Medulla oblongata (tissue), 1 donor: ENCODE results near the gene UCK2.
A peak's percentile ranks its signal among the peaks of the same experiment; 100 is the strongest.

Experiments
- DNase-seq: peaks from one replicate; pipeline ENCODE4 v3.0.0-alpha.2; 2015; ENCODE audit errors: extremely low spot score

The UCK2 gene

DNA sequence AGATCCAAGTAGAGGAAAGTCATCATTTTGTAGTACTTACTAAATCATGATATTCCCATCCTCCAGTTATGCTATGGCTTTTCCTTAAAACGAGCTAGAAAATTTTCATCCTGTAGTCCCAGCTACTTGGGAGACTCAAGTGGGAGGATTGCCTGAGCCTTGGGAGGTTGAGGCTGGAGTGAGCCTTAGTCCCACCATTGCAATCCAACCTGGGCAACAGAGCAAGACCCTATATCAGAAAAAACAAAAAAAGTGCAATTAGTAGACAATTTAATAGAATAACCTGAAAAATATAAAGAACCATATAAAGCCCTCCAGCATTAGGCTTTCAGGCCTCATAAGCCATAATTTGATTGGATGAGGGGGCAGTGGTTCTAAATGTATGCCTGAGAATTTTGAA lies 6.8 kb downstream of the UCK2 start:
- DNase-seq, result no peak

GRCh38 chr1:165834881-165835280 lies 7.5 kb downstream of the UCK2 start:
- DNase-seq, result no peak

DNA sequence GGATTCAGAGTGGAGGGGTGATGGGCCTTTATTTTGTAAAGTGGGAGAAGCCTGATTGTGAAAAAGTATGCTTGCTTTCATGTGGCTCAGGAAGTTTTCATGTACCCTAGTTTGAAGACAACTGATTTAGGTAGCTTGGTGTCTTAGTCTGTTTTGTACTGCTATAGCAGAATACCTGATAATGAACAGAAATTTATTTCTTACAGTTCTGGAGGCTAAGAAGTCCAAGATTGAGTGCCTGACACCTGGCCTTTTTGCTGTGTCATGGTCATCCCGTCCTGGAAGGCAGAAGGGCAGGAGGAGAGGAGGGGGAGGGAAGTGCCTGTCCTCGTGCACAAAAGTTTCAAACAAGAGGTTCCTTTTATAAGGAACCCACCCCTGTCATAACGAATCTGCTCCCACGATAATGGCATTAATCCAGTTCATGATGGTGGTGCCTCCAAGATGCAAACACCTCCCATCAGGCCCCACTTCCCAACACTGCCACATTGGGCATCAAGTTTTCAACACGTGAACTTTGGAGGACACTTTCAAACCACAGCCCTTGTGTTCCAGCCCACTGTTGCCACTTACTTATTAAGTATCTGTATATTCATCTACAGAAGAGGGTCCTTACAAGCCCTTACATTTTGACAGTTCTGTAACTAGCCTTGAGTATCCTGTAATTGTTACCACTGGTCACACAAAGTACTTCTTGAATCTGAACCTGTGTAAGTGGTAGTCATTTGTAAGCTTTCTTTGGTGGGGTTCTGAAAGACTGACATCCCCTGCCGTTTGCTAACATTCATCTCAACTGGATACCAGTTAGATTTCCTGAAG lies 9.5 kb downstream of the UCK2 start:
- DNase-seq, result no peak

GRCh38 chr1:165837838-165838364 lies 10.5 kb downstream of the UCK2 start:
- no peak for DNase-seq

- no peak for DNase-seq
Measured at GRCh38 chr1:165840423-165840822, 13.0 kb downstream of the UCK2 start.

DNA sequence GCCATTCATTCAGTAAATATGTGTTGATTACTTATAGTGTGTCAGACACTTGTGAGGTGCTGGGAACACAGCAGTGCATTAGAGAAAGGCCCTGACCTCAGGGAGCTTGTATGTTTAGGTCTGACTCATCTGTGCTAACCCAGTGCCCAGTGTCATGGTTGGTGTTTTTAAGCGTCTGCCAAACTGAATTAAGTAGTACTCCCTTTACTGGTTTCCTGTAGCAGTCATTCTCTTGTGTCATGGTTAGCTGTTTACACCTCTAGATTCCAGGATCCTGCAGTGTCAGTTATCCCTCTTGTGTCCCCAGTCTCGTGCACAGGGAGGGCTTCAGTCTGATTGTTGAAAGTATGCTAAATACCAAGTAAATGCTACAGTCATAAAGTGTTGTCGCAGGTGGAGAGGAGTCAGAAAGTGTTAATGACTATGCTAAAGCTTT lies 14.2 kb downstream of the UCK2 start:
- no peak for DNase-seq

DNA sequence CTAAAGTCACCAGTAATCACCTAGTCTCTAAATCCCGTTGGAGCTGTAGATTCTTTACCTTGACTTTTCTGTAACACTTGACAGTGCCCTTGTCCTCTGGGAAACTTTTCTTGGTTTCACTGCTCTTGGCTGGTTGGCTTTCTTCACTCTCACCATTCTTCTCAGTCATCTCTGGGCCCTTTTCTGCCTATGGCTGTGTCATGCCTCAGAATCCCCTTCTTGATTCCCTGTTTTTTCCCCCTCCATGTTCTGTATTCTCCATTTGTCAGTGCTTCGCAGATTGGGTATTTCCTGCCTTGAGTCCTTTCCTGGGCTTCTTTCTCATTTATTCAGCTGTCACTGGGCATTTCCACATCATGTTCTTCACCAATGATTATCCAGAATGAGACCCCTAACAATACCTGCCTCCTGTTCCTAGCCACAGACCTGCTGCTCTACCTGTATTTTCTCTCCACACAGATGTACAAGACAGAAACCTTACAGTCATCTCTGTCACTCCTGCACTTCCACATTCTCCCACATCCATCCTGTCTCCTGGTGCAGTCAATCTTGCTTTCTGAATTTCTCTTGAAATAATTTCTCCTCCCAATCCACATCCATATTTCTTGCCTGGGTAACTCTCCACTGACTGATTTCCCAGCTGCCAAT lies 14.7 kb downstream of the UCK2 start:
- DNase-seq, result no peak

DNA sequence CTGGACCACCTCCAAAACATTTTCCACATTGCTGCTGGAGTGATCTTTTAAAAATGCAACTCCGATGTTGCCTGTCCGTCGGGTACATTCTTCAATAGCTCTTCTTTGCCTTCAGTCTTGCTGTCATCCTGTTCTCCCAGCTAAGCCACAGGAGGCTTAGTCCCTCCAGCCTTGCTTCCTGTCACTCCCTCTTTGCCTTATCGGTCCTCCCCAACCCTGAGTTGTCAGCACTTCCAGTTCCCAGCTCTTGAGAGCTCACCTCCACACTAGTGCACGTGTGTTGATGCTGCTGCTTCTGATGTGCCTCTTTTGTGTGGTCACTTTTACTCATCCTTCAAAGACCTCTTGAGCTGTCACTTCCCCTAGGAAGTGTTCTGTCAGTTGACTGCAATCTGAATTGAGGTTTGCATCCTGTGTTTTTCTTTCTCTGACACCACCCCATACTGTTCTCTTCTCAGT lies 15.3 kb downstream of the UCK2 start:
- no peak for DNase-seq

DNA sequence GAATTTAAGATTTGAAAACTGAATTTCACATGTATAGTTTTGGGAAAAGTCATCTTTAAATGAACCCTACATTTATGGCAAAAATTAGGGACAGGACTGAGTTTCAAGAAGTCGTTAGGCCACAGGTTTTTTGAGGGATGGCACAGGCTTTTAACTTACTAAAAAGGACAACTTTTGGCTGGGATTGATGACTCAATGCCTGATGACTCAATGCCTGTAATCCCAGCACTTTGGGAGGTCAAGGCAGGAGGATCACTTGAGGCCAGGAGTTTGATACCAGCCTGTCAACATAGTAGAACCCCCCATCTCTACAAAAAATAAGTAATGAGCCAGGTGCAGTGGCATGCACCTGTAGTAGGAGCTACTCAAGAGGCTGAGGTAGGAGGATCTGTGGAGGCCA lies 15.9 kb downstream of the UCK2 start:
- no peak for DNase-seq

DNA sequence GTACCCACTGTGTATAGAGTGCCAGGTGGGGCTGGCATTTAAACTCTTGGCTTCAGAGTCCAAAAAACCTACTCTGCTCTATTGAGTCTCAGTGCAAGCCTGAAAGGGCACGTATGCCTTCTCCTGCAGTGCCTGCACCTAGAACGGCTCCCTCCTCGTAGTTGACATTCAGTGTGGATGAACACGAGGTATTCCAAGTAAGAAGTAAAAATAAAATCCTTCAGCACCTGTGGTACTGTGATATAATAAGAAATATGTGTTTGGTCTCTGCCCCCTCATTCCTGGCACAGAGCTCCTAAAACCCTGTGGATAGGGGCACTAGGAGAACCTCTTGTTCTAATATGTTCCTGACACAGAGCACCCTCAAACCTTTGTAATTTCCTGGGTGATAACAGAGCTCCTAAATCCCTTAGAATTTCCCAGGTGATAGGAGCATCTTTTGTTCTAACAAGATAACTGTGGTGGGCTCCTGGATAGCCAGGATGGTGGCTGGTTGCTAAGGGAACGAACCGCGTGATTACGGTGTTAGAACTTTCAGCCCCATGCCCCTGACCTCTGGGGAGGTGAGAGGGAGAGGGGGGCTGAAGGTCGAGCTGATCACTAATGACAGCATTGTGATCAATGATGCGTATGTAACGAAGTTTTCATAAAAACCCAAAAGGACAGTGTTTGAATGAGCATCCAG lies 16.8 kb downstream of the UCK2 start:
- DNase-seq, result no peak

DNA sequence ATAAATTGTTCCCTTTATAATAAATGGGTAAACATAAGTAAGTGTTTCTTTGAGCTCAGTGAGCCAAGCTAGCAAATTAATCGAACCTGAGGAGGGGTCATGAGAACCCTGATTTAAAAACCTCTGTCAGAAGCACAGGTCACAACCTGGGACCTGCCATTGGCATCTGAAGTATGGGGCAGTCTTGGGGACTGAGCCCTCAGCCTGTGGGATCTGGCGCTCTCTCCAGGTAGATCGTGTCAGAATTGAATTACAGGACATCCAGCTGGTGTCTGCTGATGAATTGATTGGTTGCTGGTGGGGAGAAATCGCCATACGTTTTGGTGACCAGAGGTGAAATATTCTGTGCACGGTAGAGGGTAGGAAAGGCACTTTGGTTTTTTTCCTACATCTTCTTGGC lies 17.5 kb downstream of the UCK2 start:
- no peak for DNase-seq

- DNase-seq, result no peak
Measured at GRCh38 chr1:165845569-165845968, 18.2 kb downstream of the UCK2 start.

DNA sequence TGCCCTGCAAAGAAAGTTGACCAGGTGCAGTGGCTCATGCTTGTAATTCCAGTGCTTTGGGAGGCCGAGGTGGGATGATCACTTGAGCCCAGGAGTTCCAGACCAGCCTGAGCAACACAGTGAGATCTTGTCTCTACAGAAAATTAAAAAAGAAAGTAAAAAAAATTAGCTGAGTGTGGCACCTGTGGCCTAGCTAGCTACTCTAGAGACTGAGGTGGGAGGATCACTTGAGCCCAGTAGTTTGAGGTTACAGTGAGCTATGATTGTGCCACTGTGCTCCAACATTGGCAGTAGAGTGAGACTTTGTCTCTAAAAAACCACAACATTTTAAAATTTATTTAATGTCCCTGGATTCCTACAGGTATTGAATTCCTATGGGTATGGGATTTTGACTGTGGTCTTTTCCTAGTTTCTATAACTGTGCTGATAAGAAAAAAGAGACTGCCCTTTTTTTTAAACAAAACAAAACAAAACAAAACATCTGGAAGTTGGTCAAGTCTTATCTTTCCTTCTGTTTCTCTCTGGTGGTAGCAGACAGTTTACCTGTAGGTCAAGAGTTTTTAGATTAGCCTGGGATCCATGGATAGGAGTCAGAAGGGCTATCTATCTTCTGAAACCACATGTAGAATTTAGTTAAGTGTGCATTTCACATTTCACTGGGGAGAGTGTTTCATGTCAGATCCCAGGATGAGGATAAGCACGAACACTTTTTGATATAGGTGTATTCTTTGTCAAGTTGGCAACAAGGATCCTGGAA lies 18.8 kb downstream of the UCK2 start:
- no peak for DNase-seq

DNA sequence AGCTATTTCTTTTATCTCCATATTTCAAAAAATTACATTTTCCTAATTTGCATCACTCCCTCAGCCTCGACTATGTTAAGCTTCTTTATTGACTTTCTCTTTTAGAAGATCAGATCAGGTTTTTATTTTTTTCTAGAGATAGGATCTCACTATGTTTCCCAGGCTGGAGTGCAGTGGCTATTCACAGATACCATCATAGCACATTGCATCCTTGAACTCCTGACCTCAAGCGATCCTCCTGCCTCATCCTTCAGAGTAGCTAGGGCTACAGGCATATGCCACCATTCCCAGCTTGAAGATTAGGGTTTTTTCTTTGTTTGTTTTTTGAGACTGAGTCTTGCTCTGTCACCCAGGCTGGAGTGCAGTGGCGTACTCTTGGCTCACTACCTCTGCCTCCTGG lies 20.1 kb downstream of the UCK2 start:
- no peak for DNase-seq

DNA sequence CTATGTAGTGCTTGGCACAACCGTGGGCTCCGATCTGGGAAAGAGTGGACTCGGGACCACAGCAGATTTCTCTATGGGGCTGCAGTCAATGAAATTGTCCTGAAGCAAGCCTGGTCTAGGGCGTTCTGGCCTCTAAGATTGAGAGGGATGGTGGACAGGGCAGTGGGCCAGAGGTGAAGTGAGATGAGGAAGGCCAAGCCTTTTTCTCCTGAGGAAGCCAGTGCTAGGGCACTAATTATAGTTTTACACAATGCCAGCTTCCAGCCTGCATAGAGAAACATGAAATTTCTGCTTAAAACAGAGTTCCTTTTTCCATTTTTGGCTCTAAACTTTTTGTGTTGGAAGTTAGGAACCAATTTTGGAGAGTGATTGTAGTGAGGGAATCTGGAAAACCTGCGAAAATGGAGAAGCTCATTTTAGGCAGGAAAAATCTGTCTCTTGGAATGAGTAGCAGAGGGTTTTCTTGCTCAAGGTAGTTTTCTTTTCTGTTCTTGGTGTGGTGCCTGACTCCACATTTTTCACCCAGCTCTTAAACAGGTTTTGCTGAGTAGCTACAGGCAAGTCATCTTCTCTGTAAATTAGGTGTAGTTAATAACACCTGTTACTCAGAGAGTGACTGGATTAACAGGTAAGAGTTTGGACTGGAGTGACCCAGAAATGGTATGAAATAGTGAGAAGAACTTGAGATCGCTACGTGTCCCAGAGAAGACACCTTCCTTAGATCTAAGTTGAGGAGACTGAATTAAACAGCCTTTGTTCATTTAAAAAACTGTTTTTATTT lies 22.1 kb downstream of the UCK2 start:
- DNase-seq, result no peak

DNA sequence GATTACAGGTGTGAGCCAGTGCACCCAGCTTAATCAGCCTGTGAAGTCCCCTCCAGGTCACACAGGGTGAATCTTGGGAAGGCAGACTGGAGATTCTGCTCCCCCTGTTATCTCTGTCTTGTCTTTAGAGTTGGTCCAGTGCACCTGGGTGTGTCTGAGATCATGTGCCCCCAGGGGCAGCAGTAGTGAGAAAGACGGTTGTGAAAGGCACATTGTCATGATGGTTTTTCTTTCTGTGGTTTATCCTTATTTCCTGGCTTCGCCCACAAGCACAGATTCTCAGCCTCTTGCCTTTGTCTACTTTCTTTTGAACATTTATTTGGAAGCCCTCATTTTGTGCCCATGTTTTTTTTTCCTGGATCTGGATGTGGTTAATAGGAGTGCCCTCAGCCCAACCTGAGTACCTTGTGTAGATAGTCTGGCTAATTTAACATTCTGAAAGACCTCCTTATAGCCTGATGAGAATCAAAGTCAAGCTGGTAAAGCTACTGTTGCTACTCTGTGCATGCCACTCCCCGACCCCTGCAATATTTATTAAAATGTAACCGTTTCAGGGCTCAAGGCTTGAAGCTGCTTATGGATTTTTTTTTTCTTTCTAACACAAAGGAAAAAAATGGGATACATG lies 23.7 kb downstream of the UCK2 start:
- DNase-seq, result no peak

- DNase-seq, result no peak
Measured at GRCh38 chr1:165852871-165853270, 25.5 kb downstream of the UCK2 start.

GRCh38 chr1:165853528-165854075 lies 26.2 kb downstream of the UCK2 start:
- DNase-seq, result no peak

DNA sequence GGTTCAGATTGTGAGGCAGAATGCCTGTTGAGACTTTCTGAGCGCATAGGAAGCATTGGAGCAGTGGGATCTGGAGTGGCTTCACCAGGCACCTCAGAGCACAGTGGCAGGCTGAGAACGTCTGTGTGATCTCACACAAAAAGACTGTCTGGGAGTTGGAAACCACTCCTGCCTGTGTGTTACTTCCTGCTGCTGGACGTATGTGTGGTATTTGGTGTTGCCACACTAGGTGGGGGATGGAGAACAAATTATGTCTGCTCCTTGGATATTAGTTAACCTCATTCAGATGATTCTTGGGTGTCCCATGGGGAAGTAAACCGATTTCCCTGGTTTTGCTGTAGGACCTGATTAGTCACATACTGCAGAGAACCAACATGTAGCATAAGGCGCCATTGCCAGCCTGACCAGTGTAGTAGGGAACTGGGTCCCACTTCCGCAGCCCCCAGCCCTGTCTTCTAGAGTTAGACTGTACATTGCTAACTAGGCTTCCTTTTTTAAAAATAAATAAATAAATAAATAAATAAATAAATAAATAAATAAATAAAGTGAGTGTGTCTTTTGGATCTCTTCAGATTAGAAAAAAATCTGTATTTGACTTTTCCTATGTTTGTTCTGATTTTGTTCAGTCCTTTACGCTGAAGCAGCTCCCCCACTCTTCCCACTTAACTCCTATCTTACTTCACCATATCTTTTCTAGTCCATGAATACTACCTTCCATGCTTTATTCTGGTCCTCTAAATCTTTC lies 26.9 kb downstream of the UCK2 start:
- peak; percentile 38 for DNase-seq
